ENCODE results near the gene ZDHHC9.

The ZDHHC9 gene

DNA sequence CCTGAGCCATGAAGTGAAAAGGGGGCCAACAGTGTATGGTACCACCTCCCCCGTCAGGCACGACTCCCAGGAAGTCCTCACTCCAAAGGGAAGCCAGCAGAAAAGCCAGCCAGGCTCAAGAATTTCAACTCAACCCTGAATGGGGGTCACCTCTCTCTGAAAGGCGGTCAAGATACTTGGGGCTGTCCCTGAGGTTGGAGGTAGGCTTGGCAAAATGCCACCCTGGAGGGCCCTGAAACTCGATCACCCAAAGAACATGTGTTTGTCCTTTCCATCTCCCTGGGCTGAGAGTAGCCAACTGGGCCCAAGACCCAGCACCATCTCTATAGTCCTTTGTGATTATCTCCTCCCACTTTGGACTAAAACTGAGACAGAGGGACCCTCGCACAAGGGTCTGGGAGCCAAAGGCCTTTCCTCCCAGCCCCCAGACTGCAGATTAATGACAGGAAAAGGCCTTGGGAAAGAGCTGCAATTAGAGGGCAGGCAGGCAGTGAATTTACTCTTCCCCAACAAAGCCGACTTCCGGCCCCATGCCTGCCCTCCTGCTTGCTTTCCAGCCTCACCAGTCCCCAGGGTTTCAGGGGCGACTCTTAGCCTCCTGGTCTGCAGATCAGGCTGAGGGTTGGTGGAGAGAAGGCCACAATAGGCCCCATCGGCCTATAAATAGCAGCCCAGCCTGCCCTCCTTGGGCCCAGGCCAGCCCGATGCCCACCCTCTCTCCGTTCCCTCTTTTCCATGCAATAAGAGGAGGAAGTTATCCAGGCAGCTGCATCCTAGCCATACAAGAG lies 58.3 kb downstream of the ZDHHC9 start:
- no peak for DNase-seq (ENCODE audit: low read depth)

DNA sequence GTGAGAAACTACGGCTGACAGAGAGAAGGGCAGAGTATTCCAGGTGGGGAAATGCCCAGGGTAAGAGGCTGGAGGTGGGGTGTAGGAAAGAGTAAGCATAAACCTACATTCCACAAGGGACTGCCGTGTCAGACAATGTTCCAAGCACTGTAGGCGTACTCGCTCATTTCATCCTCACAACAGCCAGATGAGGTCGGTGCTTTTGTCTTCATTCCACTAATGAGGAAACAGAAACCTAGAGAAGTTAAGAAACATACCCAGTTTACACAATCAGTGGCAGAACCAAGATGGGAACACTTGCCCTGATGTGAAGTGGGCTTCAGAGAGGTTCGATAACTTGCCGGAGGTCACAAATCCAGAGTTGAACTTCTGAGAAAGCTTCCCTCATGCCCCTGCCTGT lies 59.3 kb downstream of the ZDHHC9 start:
- no peak for DNase-seq (ENCODE audit: low read depth)

DNA sequence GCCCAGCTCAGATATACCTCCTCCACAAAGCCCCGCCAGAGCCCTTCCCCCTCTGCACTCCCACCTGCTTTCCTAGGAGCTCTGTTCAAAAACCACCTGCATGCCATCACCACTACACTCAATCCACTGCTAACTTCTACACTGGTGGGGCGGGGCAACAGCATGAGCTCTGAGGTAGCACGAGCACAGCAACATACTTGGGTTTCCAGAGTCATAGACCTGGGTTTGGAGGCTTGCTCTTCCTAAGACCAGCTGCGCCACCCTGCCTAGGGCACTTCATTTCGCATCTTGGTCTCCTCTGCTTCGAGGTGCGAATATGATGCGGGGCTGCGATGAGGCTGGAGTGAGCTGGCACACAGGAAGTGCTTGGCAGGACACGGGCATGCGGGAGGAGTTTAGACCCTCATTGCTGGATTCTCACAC lies 60.4 kb downstream of the ZDHHC9 start:
- DNase-seq (ENCODE audit: low read depth), result no peak

DNA sequence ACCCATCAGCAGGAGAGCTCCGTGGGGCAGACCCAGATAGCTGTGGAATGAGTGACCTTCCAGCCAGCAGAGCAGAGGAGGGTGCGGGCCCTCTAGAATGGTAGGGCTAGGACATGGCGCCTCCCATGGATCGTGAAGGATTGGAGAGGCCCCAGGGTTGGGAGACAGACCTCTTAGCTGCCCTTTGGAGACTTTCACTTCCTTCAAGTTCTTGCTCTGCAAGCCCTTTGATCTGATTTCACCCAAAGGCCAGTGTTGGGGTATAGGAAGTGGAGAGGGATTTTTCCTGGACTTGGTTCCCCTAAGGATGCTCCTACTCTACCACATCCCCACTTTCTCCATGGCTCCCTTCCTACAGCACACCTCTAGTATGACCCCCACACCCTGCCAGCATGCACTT lies 61.0 kb downstream of the ZDHHC9 start:
- no peak for DNase-seq (ENCODE audit: low read depth)

DNA sequence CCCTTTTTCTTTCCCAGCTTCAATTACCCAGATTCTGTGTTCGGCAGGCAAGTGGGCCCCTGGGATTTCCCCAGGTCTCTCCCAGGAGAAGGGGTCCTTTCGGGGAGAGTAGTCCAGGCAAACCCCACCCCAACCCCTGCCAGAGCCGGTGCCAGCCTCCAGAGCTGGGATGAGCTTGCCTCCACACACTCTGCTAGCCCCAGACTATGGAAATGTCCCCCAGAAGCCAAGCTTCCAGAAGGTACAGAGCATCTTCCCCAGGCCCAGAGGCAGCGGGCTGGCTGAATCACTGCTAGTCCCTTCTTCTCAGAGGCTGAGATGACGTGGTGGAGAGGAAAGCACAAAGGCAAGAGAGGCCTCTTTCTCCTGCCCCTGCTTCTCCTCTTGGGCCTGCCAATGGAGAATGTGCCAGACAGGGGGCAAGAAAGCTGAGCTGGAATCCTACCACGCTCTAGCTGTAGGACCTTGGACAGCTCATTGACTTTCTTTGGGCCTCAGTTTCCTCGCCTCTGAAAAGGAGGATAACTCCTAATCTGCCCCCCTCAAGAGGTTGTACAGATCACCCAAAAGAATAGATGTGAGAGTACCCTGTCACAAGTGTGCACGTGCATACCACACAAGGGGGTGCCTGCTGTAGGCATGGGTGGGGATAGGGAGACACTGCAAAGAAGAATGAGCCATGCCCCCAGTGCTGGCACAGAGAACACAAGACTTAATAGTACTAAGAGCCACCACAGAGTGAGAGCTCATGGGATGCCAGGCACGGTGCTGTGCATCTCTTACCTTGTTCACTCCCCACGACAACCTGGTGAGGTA lies 61.8 kb downstream of the ZDHHC9 start:
- no peak for DNase-seq (ENCODE audit: low read depth)

DNA sequence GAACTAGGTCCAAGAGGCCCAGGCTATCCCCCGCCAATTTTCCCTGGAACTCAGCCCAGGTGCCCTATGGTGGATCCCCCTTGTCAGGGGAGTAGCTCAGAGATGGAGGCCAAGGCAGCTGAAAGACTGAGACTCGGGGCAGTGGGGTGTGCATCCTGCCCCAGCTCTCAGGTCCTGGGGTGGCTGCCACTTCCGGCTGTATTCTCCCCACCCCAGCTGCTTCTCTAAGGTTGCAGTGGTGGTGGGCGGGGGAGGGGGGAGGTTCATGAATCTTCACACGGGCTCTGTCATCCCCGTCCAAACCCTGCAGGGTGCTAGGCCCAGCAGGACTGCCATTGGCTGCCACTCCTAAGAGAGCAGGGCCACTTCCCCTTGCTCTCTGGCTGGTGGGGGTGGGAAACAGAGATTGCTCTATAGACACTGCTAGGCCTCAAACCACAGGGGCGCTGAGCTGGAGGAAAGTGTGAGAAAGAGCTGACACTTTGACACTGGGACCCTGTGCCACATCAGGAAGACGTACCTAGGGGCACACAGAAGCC lies 62.5 kb downstream of the ZDHHC9 start:
- no peak for DNase-seq (ENCODE audit: low read depth)

DNA sequence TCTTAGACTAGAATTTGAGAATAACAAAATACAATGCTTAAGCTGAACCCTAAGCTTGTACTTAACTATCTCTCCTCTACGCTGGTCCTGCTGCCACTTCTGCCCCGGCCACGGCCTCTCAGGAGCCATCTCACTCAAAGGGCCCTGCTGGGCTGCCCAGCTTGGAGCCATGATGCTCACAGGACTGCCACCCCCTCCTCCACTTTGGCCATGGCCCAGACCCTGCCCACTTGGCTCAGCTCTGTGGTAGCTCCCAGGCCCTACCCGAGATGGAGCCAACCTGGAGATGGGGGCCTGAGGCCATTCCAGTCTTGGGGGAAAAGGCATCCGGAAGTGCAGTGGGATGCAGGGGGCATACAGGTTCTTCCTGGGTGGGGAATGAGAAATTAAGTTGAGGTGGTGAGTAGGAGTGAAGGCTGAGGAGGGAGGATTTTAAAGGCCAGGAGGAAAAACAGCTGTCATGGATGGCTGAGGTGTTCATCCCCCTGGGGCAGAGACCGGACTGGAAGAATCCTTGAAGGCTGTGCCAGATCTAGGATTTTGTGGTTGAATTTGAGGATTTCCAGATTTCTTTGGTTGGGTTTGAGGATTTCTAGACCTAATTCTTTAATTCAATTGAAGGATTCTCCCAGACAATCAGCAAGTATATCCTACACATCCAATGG lies 63.1 kb downstream of the ZDHHC9 start:
- DNase-seq (ENCODE audit: low read depth), result no peak

DNA sequence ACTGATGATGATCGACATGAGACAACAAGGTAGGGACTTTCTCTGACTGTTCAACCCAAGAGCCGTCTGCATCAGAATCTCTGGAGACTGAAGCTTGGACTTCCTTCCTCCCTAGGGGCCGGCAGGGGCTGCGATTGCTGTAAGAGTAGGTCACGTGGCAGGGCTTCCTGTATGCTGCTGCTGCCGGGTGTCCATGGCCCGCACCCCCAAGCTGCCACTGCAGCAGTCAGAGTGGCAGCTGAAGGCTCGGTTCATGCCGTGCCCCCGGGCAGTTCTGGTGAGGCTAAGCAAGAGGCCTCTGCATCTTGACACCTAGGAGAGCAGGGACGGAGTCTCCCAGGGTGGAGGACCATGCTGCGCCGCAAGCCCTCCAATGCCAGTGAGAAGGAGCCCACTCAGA lies 63.9 kb downstream of the ZDHHC9 start, which contains the start of gene SASH3:
TSS of gene SASH3 (plus strand) at position 203 of the 400 bp plus-strand sequence. CDS start at position 352, 149 bp downstream.
- DNase-seq (ENCODE audit: low read depth), result no peak

DNA sequence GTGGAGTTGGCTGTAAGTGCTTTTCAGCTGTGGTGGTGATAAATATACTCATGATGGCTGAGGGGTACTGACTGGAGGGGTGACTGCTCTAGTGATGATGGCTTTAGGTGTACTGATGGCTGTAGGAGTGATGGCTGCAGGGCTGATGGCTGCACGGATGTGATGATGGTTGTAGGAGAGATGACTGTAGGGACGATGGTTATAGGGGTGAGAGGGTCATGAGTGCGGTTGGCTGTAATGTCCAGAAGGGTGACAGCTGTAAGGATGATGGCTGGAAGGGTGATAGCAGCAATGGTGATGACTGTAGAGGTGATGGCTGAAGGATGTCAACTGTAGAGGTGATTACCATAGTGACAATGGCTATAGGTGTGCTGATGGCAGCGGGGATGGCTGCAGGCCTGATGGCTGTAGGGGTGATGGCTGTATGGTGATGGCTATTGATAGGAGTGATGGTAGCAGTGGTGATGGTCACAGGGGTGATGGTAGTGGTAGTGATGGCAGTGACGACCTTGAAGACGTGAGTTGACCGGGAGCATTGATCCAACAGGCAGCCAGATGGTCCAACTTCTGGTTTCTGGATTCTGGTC lies 64.5 kb downstream of the ZDHHC9 start:
- DNase-seq (ENCODE audit: low read depth), result no peak

DNA sequence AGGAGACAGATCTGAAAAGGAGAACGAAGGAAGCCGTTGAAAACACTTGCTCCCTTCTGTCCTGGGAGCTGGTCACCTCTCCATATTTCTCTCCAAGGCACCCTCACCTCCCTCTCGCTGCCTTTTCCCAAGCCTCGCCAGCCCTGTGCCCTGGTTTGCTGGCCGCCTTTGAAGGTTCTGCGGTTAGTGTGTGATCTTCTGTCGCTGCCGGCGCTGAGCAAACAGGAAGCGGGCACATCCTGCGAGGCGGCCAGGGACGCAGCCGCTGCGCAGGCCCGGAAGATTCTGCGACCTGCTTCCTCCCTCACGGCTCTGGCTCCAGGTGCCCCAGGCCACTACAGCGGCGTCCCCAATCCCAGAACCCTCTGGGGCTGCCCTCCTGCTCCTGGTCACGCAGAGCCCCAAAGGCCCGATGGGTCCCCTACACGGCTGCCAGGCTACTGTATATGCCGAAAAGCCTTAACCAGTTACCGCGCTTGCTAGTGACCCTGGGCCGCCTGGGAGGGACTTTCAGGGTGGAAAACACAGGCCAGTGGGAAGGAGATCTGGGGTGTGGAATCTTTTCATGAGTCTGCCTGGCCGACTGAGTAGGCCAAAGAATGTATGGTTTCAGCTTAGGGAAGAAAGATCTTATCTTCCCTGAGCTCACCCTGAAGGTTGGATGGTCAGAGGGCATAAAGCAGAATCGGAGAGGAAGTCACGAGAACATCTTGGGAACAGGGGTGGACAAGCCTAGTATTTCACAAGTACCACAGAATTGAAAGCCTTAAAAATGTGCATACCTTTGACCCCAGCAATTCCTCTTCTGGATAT lies 66.3 kb downstream of the ZDHHC9 start:
- DNase-seq (ENCODE audit: low read depth), result no peak

DNA sequence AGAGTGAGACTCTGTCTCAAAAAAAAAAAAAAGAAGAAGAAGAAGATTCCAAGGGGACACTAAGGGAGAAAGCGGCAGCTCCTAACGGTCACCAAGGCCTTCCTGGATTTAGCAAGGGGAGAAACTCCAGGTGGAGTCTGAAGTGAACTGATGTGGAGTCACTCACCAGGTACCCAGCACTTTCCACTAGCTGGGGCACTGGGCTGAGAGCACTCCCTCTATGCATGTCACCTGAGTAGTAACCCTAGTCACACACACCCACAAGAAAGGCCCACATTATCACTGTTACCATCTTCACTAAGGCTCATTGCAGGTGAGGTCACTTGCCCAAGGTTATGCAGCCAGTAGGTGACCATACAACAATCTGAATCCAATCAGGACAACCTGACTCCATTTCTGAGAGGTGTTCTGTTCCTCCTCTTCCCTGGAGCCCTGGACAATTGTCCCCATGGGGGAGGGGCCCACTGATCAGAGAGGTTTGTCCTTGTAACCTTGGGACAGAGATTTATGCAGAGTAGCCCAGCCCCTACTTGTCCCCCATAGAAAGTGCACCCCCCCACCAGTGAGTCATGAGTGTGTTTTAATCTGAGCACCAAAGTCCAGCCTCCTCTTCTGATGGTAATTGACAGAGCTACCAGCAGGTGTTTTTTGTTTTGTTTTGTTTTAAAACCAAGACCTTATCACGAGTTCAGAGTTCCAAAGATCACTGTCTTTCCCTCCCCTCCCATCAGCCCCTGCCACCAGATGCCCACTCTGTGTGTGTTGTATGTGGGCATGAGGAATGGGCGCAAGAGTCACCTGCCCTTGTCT lies 69.8 kb downstream of the ZDHHC9 start:
- no peak for DNase-seq (ENCODE audit: low read depth)

DNA sequence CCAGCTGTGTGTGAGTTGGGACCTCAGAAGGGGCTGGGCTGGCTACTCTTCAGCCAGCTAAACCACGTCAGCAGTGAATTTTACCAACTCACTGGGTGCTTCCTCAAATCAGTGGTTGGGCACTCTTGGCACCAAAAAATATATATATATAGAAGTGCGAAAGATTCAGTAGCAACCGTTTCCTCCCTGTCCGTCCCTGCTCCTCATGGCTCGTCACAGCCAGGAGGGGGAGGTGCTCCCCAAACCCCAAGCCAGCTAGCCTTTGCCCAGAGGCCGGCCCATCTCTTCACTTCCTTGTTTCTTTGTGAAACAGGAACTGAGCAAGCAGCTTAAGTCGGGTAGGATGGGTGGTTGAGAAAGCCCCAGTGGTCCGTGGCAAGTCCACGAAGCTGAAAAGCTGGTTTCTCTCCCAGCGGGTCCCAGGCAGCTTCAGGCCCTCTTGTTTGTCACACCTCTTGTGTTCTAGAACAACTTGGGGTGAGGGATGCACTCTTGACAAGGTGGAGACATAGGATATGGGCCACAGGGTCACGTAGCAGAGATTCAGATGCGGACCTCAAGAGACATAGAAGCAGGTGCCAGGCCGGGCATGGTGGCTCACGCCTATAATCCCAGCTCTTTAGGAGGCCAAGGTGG lies 70.8 kb downstream of the ZDHHC9 start:
- no peak for DNase-seq (ENCODE audit: low read depth)

DNA sequence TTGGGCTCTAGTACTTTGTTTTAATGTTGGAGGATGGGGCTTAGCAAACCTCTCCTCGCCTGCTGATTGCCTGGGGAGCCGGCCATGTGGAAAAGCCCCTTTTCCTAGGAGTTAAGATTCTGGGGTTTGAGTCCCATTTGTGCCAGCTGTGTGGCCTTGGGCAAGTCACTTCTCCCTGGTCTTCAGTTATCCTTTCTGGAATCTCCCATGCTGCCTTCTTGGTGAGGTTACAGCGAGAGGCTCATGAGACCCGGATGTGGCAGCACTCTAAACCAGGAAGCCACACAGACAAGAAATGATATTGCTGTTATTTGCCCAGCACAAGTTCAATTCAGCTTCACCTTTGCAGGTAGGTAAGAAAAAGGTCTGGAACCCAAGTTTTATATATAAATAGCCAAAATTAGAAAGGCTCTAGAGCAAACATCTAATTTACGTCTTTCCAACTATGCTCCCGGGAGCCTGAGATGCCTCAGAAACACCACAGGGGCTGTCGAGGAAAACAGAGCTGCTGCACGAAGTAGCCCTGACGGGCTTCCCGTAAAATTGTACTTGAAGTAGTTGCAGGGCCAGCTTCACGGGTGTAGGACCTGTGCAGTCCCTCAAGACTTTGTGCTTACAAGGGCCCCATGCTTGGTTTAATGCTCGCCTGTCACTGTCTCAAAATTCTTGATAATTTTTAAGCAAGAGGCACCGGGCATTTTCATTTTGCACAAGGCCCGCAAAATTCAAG lies 72.3 kb downstream of the ZDHHC9 start:
- DNase-seq (ENCODE audit: low read depth), result no peak

DNA sequence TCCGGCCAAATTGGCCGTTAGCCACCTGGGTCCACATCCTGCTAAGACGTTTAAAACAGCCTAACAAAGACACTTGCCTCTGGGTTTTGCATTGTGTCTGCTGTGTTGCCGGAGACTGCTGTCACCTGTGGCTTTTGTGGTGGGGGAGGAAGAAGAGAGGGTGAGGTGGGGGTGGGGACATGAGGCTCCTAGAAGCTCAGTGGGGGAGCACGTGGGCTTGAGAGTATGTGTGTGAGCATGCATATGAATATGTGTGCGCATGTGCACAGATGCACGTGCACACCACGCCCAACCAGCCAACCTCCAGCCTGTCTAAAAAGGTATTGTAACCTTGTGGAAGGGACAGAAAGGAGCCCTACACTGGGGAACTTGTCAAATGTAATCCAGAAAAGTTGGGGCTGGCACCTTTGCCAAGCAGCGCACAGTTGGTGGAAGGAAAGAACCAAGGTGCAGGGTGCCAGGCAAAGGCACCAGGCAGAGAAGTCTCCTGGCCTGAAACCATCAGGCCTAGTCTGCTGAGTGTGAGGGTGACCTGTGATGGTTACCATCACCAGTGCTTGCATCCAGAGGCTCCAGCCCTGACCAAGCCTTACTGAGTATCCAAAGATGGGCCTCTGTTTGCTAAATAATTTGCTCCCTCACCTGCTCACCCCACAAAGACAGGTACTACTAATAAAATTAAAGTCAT lies 74.1 kb downstream of the ZDHHC9 start:
- DNase-seq (ENCODE audit: low read depth), result no peak

DNA sequence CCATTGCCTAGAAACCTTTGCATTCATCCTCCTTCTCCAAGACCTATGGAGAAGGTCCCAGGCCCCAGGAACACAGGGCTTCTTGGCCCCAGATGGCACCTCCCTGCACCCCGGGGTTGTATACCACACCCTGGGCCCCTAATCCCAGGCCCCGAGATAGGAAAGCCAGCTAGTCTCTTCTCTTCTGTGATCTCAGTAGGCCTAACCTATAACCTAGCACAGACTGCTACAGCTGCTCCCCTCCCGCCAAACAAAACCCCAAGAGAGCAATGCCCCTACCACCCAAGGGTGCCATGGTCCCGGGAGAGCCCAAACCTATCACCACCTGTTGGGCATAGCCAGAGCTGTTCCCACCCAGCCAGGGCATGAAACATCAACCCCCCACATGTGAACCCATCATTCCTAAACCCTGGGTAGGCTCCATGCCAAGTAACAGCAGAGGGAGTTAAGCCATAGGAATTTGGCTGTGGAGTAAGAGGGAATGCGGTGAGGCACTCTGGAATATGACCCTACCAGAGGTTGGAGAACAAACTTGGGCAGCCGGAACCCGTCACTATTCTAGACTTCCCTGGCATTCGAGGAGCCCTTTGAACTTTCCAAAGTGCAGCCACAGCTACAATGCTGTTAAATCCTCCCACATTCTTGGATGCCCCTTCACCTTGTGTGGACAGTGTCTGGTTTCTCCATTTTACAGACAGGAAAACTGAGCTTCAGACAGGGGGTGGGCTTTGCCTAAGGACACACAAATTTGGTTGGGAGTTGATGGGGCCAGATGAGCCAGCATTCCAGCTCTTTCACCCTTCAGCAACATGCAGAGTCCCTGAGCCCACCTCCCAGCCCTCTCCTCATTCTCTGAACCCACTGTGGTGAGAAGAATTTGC lies 74.9 kb downstream of the ZDHHC9 start:
- no peak for DNase-seq (ENCODE audit: low read depth)

DNA sequence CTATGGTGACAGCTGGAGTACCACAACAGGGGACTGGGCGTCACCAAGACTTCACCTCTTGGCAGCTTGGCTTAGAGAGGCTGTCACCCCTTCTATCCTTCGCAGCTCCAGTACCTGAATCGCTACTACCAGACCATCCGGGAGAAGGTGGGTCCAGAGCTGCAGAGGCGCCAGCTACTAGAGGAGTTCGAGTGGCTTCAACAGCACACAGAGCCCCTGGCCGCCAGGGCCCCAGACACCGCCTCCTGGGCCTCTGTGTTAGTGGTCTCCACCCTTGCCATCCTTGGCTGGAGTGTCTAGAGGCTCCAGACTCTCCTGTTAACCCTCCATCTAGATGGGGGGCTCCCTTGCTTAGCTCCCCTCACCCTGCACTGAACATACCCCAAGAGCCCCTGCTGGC lies 75.5 kb downstream of the ZDHHC9 start:
- no peak for DNase-seq (ENCODE audit: low read depth)

DNA sequence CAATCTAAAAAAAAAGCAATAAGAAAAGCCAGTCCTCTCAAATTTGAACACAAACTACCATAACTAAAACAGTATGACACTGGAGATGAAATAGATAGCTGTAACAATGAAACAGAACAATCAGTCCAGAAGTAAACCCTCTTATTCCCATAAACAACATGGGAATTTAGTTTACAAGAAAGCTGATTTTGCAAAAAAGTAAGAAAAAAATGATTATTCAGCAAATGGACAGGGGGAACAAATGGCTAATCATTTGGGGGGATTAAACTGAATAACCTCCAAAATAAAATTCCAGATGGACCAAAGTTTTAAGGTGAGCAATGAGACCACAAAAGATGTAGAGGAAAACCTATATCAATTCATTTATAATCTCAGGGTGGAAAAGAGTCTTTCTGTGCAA lies 80.0 kb downstream of the ZDHHC9 start:
- no peak for DNase-seq (ENCODE audit: low read depth)

DNA sequence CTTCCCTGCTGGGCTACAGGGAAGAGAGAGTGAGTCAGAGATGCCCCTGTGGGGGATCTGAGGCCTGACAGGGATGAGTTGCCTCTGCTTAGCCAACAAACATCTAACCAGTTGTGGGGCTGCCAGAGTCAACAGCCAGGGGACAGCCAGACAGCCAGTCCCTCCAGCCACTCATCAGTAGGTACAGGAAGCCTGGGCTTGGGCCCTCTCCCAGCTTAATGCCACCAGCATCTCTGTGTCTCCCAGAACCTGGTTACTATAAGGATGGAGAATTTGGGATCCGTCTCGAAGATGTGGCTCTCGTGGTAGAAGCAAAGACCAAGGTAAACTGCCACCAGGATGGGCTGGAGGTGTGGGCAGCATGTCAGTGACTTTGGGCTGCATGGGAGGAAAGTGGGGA lies 81.2 kb downstream of the ZDHHC9 start:
- DNase-seq (ENCODE audit: low read depth), result no peak

Measured in fibroblast of gingiva (primary cell).